ENCODE measurements around the gene GRK4.

DNA sequence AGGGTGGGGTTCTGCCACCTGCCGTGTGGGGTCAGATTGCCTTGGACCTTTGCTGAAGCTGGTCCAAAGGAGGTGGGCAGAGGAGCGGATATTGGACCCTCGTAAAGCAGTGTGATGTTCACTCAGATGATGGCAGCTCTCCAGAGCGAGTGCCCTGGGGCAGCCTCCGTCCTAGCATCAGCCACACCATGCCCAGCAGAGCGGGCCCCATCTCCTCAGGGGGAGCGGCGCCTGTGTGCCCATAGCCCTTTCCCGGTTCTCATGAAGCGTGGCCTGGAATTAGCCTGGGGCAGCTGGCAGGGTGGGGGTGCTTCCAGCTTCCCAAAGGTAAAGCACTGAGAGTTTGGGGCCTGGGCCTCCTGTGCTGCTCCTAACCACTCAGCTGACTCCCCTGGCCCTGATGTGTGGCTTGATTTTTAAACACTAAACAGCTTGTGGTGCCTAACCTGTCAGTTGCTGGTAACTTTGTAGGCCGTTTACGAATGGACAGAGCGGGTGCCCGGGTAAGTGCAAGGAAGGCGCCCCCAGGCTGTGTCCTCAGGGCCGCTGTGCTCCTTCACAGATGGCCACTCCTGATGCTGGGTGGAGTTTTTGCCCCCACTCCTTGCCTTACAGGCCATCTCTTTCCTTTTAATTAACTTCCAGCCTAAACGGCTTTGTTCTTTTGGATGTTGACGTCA, 36.2 kb upstream of the GRK4 start:
- TF ChIP-seq, protein P1, sequence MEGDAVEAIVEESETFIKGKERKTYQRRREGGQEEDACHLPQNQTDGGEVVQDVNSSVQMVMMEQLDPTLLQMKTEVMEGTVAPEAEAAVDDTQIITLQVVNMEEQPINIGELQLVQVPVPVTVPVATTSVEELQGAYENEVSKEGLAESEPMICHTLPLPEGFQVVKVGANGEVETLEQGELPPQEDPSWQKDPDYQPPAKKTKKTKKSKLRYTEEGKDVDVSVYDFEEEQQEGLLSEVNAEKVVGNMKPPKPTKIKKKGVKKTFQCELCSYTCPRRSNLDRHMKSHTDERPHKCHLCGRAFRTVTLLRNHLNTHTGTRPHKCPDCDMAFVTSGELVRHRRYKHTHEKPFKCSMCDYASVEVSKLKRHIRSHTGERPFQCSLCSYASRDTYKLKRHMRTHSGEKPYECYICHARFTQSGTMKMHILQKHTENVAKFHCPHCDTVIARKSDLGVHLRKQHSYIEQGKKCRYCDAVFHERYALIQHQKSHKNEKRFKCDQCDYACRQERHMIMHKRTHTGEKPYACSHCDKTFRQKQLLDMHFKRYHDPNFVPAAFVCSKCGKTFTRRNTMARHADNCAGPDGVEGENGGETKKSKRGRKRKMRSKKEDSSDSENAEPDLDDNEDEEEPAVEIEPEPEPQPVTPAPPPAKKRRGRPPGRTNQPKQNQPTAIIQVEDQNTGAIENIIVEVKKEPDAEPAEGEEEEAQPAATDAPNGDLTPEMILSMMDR (IDR thresholded peaks at IDR 0.05), result no peak
- TF ChIP-seq POLR2A (IDR thresholded peaks at IDR 0.05), result no peak
